ENCODE measurements around the gene COL5A1.

The COL5A1 gene

DNA sequence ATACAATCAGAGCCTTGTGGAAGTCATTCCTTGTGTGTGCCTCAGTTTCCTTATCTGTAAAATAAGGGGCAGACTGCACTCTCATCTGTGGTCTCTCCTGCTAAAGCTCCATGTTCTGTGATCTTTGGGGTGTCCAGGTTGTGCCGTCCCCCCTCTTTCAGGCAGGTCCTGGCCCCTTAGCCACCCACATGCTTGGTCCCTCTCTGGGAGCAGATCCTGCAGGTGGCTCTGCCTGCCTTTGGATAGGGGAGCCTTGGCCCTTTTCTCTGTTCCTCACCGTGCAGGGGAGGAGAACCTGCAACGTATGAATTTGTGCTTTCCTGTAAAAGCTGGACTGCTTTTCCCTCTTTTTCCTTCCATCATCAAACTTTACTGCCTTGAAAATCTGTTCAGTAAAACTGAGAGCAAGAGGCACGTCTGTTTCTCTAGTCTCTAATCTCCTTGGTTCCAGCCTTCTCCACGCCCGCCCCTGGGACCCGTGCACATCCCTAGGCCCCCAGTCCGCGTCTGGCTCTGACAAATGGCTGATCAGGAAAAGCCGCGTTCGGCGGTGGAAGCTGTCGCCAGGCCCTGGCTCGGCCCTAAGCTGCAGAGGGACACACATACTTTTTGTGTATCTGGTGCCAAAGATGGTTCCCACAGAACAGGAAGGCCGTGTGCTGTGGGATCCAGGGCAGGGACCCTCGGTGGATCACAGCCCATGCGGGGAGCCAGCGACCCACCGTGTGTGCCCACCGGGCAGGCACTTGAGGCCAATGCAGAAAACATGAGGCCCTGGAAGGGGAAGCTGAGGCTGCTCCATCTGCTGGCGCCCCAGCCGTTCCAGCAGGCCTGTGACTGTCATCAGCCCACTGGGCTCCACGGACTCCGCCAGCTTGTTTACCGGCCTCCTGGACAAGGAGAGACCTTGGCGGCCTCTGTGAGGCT, 43.4 kb upstream of the COL5A1 start:
- TF ChIP-seq FOXP2 (optimal IDR thresholded peaks at IDR 0.05; ENCODE audit: control extremely low read depth, extremely low read length, insufficient read depth) (no peak), EZH2 (IDR thresholded peaks at IDR 0.05) (no peak), POLR2AphosphoS5 (IDR thresholded peaks at IDR 0.05; ENCODE audit: borderline replicate concordance, low read depth, low read length) (no peak)
- Histone ChIP-seq H3K4me3 (no peak overlapping the region), H3K27ac (peak overlapping the region; percentile 11; the same call in 1 of the 2 replicates), H3K36me3 (ENCODE audit: insufficient read depth, low read length) (no peaks in the 10 kb centered on the region), H3K9me3 (ENCODE audit: low read depth, low read length) (no peaks in the 10 kb centered on the region), H3K9ac (ENCODE audit: insufficient read length) (peak overlapping the region; percentile 17)
- DNase-seq (ENCODE audit: low read depth, low spot score), result no peak

DNA sequence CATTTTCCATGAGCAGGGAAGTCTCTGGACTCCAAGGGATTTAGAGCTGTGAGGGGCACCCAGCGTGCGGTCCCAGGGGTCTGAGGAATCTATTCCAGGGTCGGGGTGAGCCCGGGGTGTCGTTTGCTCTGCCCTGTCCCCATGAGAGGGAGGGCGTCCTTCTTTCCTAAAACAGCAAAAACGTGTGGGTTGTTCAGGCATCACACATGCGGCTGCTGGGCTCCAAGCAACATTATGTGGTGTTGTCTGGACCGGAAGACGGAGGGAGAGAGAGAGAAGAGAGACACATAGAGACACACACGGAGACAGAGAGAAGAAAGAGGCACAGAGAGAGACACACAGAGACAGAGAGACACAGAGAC, 42.7 kb upstream of the COL5A1 start:
- DNase-seq (ENCODE audit: low read depth, low spot score), result no peak
- TF ChIP-seq EZH2 (IDR thresholded peaks at IDR 0.05) (no peak), FOXP2 (optimal IDR thresholded peaks at IDR 0.05; ENCODE audit: control extremely low read depth, extremely low read length, insufficient read depth) (no peak), POLR2AphosphoS5 (IDR thresholded peaks at IDR 0.05; ENCODE audit: borderline replicate concordance, low read depth, low read length) (no peak)

DNA sequence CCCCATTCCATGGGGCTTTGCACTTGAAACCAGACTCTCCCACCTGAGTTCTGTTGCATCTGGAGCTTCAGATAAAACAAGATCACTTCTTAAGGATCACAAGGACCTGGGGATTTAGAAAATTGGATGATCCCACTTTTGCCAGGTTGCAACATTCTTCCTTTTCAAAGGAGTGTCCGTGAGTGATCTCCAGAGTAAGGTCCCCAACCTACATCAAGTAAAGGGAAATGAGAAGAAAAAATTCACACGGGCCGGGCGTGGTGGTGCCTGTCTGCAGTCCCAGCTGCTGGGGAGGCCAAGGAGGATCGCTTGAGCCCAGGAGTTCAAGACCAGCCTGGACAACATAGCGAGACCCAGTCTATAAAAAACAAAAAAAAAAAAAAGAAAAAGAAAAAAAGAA, 41.2 kb upstream of the COL5A1 start:
- no peaks in the 10 kb centered on the region for H3K9me3 ChIP-seq (ENCODE audit: low read depth, low read length)
- no peak for TF ChIP-seq POLR2AphosphoS5 (IDR thresholded peaks at IDR 0.05; ENCODE audit: borderline replicate concordance, low read depth, low read length)
- no peak for TF ChIP-seq FOXP2 (optimal IDR thresholded peaks at IDR 0.05; ENCODE audit: control extremely low read depth, extremely low read length, insufficient read depth)
- TF ChIP-seq EZH2 (IDR thresholded peaks at IDR 0.05), result no peak
- H3K27ac ChIP-seq, result no peak overlapping the region
- no peak overlapping the region for H3K4me3 ChIP-seq
- H3K9ac ChIP-seq (ENCODE audit: insufficient read length), result no peak overlapping the region
- DNase-seq (ENCODE audit: low read depth, low spot score), result no peak
- H3K36me3 ChIP-seq (ENCODE audit: insufficient read depth, low read length), result no peaks in the 10 kb centered on the region

More for the DNA sequence above, 42.7 kb upstream of the COL5A1 start:
- Histone ChIP-seq H3K9me3 (ENCODE audit: low read depth, low read length) (no peaks in the 10 kb centered on the region), H3K9ac (ENCODE audit: insufficient read length) (peak overlapping the region; percentile 17), H3K27ac (no peak overlapping the region), H3K36me3 (ENCODE audit: insufficient read depth, low read length) (no peaks in the 10 kb centered on the region), H3K4me3 (no peak overlapping the region)

DNA sequence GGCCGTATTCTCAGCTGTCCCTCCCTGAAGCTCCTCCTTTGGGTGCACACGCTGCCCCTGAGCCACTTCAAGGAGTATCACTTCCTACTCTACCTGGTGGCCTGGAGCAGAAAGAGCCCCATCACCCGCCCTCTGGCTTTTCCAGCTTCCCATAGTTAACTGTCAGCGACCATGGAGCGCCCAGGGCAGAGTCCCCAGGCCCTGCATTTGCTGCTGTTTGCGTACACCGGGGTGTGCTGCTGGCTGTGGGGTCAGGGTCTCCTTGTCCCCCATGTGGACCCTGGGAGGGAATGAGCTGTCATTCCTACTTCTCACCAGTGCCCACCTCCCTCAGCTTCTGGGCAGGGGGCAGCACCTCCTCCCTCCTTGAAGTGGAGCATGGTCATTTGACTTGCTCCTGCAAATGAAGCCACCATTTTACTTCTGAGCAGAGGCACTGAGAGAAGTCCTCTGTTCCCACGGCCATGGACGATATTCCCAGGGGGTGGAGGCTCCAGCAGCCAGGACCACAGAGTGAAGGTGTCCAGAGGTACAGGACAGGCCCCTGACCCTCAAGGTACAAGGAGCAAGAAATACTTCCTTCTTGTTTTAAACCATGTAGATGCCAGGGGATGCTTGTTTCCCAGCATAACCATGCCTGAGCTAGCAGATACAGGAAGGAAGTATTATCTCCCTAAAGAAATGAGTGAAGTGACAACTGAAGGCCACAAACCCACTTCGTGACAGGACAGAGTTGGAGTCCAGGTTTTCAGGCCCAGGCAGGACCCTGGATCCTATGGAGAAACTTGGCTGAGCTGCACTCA, 40.6 kb upstream of the COL5A1 start:
- DNase-seq (ENCODE audit: low read depth, low spot score), result no peak
- Histone ChIP-seq H3K36me3 (ENCODE audit: insufficient read depth, low read length) (no peaks in the 10 kb centered on the region), H3K27ac (no peak overlapping the region), H3K9me3 (ENCODE audit: low read depth, low read length) (no peaks in the 10 kb centered on the region), H3K4me3 (no peak overlapping the region), H3K9ac (ENCODE audit: insufficient read length) (no peak overlapping the region)
- no peak for TF ChIP-seq FOXP2 (optimal IDR thresholded peaks at IDR 0.05; ENCODE audit: control extremely low read depth, extremely low read length, insufficient read depth)
- TF ChIP-seq EZH2 (IDR thresholded peaks at IDR 0.05), result no peak
- no peak for TF ChIP-seq POLR2AphosphoS5 (IDR thresholded peaks at IDR 0.05; ENCODE audit: borderline replicate concordance, low read depth, low read length)

DNA sequence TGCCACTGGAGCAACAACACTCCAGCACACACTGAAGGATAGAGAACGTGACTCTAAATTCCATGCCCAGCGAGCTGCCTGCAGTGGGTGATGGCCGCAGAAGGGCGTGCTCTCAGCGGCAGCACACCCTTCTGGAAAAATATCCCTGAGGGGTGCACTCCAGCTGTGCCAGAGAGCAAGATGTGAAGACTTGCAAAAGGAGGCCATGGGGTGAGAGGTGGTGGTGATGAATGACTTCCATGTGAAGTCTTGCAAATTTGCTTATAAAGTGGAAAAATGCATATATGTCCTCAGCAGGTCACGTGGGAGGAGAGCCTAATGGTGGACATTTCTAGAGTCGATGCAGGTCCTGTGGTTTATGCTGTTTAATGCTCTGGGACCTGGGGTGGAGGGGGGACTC, 39.8 kb upstream of the COL5A1 start:
- H3K9me3 ChIP-seq (ENCODE audit: low read depth, low read length), result no peaks in the 10 kb centered on the region
- DNase-seq (ENCODE audit: low read depth, low spot score), result no peak
- H3K36me3 ChIP-seq (ENCODE audit: insufficient read depth, low read length), result no peaks in the 10 kb centered on the region
- TF ChIP-seq EZH2 (IDR thresholded peaks at IDR 0.05) (no peak), POLR2AphosphoS5 (IDR thresholded peaks at IDR 0.05; ENCODE audit: borderline replicate concordance, low read depth, low read length) (no peak), FOXP2 (optimal IDR thresholded peaks at IDR 0.05; ENCODE audit: control extremely low read depth, extremely low read length, insufficient read depth) (no peak)
- no peak overlapping the region for H3K4me3 ChIP-seq
- no peak overlapping the region for H3K9ac ChIP-seq (ENCODE audit: insufficient read length)
- H3K27ac ChIP-seq, result no peak overlapping the region

DNA sequence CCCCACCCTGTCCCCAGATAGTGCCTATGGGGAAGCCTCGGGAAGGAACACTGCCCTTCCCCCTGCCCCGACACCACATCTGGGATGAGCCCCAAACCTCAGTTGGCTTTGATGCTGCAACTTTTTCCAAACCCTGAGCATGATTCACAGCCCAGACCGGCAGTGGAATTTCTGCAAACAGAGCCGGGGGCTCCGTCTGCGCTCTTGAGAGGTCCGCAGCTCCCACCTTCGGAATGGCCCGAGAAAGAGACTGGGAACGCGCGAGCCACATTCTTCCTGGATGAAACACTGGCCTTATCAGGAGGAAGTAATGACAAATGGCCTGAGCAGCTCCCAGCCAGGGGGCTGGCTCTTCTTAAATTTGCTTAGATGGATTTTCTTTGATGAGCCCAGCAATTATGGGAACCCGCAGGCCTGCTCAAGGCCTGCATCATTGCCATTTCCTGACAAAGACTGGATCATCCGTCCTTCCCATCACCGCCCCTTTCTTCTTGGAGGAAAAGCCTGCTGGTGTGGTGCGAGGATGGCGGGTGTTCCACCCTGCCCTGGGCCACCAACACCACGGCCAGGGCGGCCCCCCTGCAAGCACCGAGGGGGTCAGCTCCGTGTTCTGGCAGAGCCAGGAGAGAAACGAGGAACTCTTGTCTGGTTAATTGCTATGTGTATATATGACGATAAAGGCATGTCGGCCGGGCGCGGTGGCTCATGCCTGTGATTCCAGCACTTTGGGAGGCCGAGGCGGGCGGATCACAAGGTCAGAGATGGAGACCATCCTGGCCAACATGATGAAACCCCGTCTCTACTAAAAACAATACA, 38.8 kb upstream of the COL5A1 start:
- DNase-seq (ENCODE audit: low read depth, low spot score), result no peak
- no peaks in the 10 kb centered on the region for H3K9me3 ChIP-seq (ENCODE audit: low read depth, low read length)
- no peak overlapping the region for H3K4me3 ChIP-seq
- no peak overlapping the region for H3K9ac ChIP-seq (ENCODE audit: insufficient read length)
- no peak overlapping the region for H3K27ac ChIP-seq
- no peaks in the 10 kb centered on the region for H3K36me3 ChIP-seq (ENCODE audit: insufficient read depth, low read length)
- TF ChIP-seq FOXP2 (optimal IDR thresholded peaks at IDR 0.05; ENCODE audit: control extremely low read depth, extremely low read length, insufficient read depth) (no peak), POLR2AphosphoS5 (IDR thresholded peaks at IDR 0.05; ENCODE audit: borderline replicate concordance, low read depth, low read length) (no peak), EZH2 (IDR thresholded peaks at IDR 0.05) (no peak)

DNA sequence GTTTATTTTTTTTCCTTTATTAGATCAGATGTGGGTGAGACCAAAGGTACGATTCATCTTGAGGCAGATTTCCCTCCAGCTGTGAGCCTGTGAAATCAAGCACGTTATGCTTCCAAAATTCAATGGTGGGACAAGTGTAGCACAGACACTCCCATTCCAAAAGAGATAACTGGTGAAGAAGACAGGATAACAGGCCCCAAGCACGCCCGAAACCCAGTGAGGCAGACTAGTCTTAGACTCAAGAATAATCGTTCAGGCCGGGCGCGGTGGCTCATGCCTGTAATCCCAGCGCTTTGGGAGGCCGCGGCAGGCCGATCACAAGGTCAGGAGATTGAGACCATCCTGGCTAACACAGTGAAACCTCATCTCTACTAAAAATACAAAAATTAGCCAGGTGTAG, 36.8 kb upstream of the COL5A1 start:
- DNase-seq (ENCODE audit: low read depth, low spot score), result no peak
- H3K9ac ChIP-seq (ENCODE audit: insufficient read length), result no peak overlapping the region
- no peaks in the 10 kb centered on the region for H3K36me3 ChIP-seq (ENCODE audit: insufficient read depth, low read length)
- H3K27ac ChIP-seq, result no peak overlapping the region
- H3K4me3 ChIP-seq, result no peak overlapping the region
- H3K9me3 ChIP-seq (ENCODE audit: low read depth, low read length), result no peaks in the 10 kb centered on the region
- TF ChIP-seq POLR2AphosphoS5 (IDR thresholded peaks at IDR 0.05; ENCODE audit: borderline replicate concordance, low read depth, low read length) (no peak), FOXP2 (optimal IDR thresholded peaks at IDR 0.05; ENCODE audit: control extremely low read depth, extremely low read length, insufficient read depth) (no peak), EZH2 (IDR thresholded peaks at IDR 0.05) (no peak)

Data from SK-N-MC (cell line).